Psoas muscle (tissue), 7 donors: Measurements from ENCODE around the gene PTPN23. TPM values are rescaled to one million over a fixed set of nuclear protein-coding genes. Genes with fewer than 3 reads are reported as not detected.

Experiments
- polyA plus RNA-seq, 3 donors: library from polyadenylated mRNA; stranded (reverse); fragments of 200-250 nt; gene quantifications; one replicate each; pipeline ENCODE4 v1.2.3, GENCODE V29; 2013
- total RNA-seq, 4 donors: library from RNA; stranded (reverse); fragmentation: NEBNext Ultra II Directional in 2 of 4; extraction: Animal tissue kit (Norgen Biotek cat#: 25700) in 2 of 4; gene quantifications; one replicate each; pipeline versions ENCODE4 v1.2.1 to v1.2.4, GENCODE V29; 2021 to 2023
- donor health status: healthy with polysubstance abuse.
- donor health status: DM: no; HTN: no; CAD: no; lungs with moderate emphysema.
- donor health status: Bipolar disorder and iron deficiency.
- donor health status: healthy.
- donor health status: DM: no; HTN: no; CAD: no.
- donor health status: DM: no; HTN: no; CAD: no.
- donor health status: DM: yes; HTN: yes; CAD: no.

PTPN23 gene
- total and polyA plus RNA-seq, 7 donors, result 14.3 to 47.5 (median 30.9) TPM

Other genes with a start within 250 kb of the PTPN23 start
- 10 to 100 TPM; 33.7 to 38.1 (median 36.6) TPM for gene SETD2, start 216.9 kb upstream of the PTPN23 start, total RNA-seq
- gene SETD2, start 216.9 kb upstream of the PTPN23 start, polyA plus RNA-seq, result 10 to 100 TPM; 10.1 to 28.2 (median 14.2) TPM
- 1 to 10 TPM; 3.5 to 5.9 (median 4.4) TPM for gene KIF9, start 98.2 kb upstream of the PTPN23 start, total RNA-seq
- 10 to 100 TPM in 2 of 3 donors, 1 to 10 TPM in 1; 7.7 to 15.5 (median 11.7) TPM for gene KIF9, start 98.2 kb upstream of the PTPN23 start, polyA plus RNA-seq
- gene KLHL18, start 98.1 kb upstream of the PTPN23 start, total RNA-seq, result 10 to 100 TPM; 44.2 to 68.7 (median 53.8) TPM
- 100 to 1,000 TPM; 129 to 170 (median 162) TPM for gene KLHL18, start 98.1 kb upstream of the PTPN23 start, polyA plus RNA-seq
- gene SCAP, start 94.9 kb downstream of the PTPN23 start, total RNA-seq, result 10 to 100 TPM; 34.7 to 47.5 (median 40.7) TPM
- 10 to 100 TPM; 18.9 to 29.8 (median 20.7) TPM for gene SCAP, start 94.9 kb downstream of the PTPN23 start, polyA plus RNA-seq
- gene ELP6, start 132.7 kb downstream of the PTPN23 start, total RNA-seq, result 10 to 100 TPM; 17.7 to 21.2 (median 19.3) TPM
- gene ELP6, start 132.7 kb downstream of the PTPN23 start, polyA plus RNA-seq, result 10 to 100 TPM; 24.3 to 50.9 (median 39.6) TPM
- gene CSPG5, start 197.8 kb downstream of the PTPN23 start, total RNA-seq, result 1 to 10 TPM in 1 of 4 donors, under 1 TPM in 3; 0.18 to 1.1 (median 0.35) TPM
- gene CSPG5, start 197.8 kb downstream of the PTPN23 start, polyA plus RNA-seq, result under 1 TPM in 2 of 3 donors, not detected in 1; 0.21 to 0.25 TPM